Activated CD4-positive, alpha-beta T cell treated with anti-CD3 and anti-CD28 coated beads for 1 hour (primary cell): Measurements from ENCODE around the gene PRSS36.
"Not testable (repeated sequence)": the region's sequence is repeated elsewhere in the genome, so short reads cannot be mapped to it uniquely, and the experiment has no call there.

Source experiments
- DNase-seq: peaks from one replicate; pipeline ENCODE4 v3.0.0-alpha.2; 2020

PRSS36 gene

DNA sequence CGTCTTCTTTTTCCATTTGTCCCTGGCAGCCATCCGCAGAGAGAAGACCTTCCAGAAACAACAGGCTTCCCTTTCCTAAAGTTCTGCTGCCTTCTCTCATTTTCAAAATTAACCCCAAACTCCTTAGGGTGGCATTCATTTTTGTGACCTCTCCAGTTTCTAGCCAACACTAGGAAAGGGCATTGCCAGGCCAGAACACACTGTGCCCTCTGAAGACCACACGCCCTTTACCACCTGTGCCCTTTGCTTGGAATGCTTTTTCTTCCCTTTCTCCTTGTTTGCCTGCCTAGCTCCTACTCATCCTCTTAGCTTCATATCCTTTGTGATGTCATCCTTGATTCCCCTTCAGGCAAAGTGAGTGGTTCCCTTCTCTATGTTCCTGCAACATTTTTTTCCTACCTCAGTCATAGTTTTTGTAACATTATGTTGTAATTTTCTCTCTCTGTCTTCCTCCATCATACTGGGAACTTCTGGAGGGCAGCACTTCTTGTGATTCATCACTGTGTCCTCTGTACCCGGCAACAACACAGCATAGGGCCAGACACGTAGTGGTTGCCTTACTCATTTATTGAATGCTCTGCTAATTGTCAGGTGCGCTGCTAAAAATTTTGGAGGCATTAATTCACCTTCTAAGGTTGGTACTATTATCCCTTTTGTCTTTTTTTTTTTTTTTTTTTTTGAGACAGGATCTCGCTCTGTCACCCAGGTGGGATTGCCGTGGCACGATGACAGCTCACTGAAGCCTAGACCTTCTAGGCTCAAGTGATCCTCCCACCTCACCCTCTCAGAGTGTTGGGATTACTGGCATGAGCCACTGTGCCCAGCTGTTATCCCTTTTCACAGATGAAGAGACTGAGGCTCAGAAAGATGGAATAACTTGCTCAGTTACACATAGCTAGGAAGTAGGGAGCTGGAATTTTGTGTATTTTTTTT is 31.4 kb downstream of the PRSS36 start:
- no peak for DNase-seq

DNA sequence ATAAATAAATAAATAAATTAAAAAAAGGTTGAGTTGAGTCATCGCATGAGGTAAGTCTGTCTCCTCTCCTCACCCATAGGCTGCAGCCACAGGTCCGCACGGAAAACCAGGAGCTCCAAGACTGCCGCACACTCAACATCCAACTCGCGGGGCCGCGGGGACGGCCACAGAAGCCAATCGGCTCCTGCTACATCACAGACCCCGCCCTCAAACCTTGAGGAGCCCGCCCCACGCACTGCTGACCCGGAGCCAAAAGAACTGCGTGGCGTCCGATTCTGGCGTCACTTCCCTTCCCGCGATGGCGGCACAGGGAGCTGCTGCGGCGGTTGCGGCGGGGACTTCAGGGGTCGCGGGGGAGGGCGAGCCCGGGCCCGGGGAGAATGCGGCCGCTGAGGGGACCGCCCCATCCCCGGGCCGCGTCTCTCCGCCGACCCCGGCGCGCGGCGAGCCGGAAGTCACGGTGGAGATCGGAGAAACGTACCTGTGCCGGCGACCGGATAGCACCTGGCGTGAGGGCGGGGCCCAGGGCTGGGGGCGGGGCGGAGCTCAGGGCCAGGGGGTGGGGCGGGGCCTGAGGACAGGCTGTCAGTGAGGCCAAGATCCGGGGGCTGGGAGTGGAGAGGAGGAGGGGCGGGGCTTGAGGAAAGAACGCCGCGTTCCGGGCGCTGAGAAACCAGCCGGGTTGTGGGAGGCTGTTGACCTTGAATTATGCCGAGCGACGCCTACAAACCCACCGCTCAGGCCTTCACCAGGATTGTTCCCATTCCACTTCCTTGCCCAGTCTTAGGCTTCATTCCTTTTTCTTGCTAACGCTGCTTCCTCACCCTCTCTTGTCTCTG is 32.3 kb downstream of the PRSS36 start, which contains the start of gene KAT8:
Gene KAT8, plus strand, starts transcription at position 281 of the 839 bp plus-strand sequence. Its CDS starts 18 bp downstream, at position 299.
- DNase-seq = peak; percentile 94

DNA sequence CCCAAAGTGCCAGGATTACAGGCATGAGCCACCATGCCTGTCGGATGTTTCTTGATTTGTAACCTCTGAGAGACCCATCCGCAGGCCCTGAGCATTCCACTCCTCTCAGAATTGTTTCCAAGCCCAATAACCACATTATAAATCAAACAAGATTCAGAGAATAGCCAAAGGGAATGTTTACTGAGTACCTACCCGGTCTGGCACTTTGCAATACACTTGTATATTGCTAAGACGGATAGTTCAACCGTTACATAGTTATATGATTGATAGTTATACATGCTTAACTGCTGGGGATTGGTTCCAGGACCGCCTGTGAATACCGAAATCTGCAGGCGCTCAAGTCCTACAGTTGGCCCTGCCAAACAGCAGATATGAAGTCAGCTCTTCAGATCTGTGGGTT is 35.4 kb downstream of the PRSS36 start:
- DNase-seq = no peak

- no peak for DNase-seq
These were observed 36.4 kb downstream of the PRSS36 start for GRCh38 chr16:31113121-31114120.

GRCh38 chr16:31112711-31113110 is 37.2 kb downstream of the PRSS36 start:
- no peak for DNase-seq

- DNase-seq = no peak
These were observed 37.9 kb downstream of the PRSS36 start for GRCh38 chr16:31111881-31112466.

- no peak for DNase-seq
These were observed 39.5 kb downstream of the PRSS36 start for GRCh38 chr16:31110106-31111034.

DNA sequence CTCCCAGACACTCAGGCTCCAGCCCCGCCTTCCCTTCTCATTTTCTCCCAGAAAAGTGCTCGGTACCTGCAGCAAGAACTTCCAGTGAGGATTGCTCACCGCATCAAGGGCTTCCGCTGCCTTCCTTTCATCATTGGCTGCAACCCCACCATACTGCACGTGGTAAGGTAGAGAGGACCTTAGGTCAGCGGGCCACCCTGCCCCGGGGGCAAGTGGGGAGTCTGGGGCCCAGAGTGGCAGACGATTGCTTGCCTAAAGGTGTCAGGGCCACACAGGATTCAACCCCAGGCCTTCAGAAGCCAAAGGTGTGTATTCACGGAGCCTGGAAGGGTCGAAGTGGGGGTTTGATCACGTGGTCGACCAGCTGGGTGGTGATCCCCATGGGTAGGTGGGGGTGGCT is 40.2 kb downstream of the PRSS36 start:
- no peak for DNase-seq

- no peak for DNase-seq
These were observed 40.9 kb downstream of the PRSS36 start for GRCh38 chr16:31108794-31109558.

DNA sequence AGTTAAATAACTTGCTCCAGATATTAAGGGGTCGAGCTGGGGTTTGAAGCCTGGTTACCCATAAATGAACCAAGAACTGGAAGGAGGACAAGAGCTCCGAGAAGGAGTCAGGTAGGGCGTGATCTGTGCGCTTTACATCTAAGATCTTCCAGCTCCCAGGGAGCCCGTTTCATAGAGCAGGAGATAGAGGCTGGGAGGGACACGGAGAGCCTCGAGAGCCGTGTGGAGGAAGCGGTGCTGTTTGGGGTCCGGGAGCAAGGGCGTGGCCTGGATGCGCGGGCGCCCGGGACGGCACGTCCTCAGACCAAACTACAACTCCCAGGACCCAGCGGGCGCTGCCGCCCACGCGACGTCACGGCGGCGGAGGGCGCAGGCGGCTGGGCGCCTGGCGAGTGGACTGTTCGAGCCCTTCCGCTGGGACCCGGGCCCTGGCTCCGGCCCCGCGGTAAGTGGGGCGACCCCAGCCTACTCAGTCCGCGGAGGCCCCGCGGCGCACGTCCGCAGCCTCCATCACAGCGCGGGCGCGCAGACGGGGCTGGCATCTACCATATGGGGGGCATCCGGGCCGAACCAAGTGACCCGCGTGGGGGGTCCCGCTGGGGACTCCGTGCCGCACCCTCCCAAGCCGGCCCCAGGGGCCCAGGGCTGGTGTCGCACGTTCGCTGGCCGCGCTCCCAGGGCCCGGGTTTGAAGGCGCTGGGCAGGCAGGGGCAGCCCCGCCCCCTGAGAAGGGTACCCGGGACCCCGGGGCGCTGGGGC is 41.7 kb downstream of the PRSS36 start, which contains the start of gene BCKDK:
Gene BCKDK, plus strand, starts transcription at position 352 of the 759 bp plus-strand sequence. CDS start 838 bp downstream, outside the sequence.
- peak; percentile 44 for DNase-seq

DNA sequence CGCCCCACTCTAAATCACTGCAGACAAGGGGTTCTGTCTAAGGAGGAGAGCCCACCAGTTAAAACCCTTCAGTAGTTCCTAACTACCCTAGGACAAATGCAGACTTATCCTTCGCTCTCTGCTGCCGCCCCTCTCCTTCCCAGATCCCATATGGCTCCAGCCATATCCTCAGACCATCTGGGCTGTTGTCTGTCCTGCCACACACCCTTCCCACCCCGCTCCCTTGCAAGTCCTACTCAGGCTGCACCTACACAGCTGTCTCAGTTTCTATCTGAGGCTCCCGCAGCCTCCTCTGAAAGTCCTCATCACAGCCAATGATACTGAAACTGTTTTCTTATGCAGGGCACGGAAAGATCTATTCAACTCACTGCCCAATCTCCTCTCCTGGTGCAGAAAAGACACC is 42.4 kb downstream of the PRSS36 start:
- DNase-seq = no peak

- no peak for DNase-seq
These were observed 43.1 kb downstream of the PRSS36 start for GRCh38 chr16:31106509-31107464.

DNA sequence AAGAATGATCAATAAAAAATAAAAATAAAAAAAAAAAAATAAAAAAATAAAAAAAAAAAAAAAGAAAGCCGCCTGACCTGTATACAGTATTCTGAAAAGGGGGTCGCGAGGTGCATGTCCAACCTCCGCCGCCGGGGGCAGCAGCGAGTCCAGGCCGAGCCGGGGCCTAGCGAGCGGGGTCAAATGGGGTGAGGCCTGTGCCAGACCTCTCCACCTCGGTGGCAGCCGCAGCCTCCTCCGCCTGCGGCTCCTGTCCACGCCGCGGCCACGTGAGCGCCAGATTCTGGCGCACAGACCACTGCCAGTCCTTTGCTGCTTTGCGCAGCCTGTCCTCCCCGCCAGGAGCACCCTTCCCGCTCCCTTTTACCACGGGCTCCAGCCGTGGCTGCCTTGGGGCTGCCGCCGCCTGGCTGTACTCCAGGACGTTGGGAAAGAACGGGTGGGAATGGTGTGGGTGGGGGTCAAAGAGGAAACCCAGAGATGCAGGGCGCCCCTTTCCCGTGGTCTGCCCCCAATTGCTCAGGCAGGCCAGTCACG is 44.1 kb downstream of the PRSS36 start:
- peak; percentile 64 for DNase-seq

- not testable (repeated sequence) for DNase-seq
These were observed 48.8 kb downstream of the PRSS36 start for GRCh38 chr16:31100876-31101641.

GRCh38 chr16:31099860-31100638 is 49.8 kb downstream of the PRSS36 start:
- DNase-seq = no peak
